OCI-LY7 (cell line): ENCODE results near the gene TPO. TPM values are rescaled to one million over a fixed set of nuclear protein-coding genes. Genes with fewer than 3 reads are reported as not detected.

Experiments
- BruUV-seq: library from RNA; stranded (reverse); fragments of 400-500 nt; replicated peaks from 2 replicates; lab custom pipeline; 2021; lab: Mats Ljungman, UMichigan
- CTCF ChIA-PET: fragments of 300-600 bp; sonication (Branson Sonifier 250); formaldehyde crosslinking; loops from one replicate; lab custom pipeline; 2022; ENCODE audit warnings: antibody characterized with exemption; ENCODE audit not compliant: unreplicated experiment; lab: Charles Lee
- POLR2A ChIA-PET: fragments of 300-600 bp; sonication (Branson Sonifier 250); formaldehyde crosslinking; loops from one replicate; lab custom pipeline; 2022; ENCODE audit warnings: antibody characterized with exemption; lab: Charles Lee
- DNase-seq: peaks from one replicate; pipeline ENCODE4 v3.0.0-alpha.2; 2015; ENCODE audit warnings: low spot score
- H2AFZ ChIP-seq: fragments of 200-600 bp; sonication (generic), shearing (Covaris generic); 2 replicates; pipeline ENCODE4 v1.6.1; 2014; ENCODE audit warnings: mild to moderate bottlenecking, antibody characterized with exemption, low read length, moderate library complexity
- H3K27ac ChIP-seq: fragments of 200-600 bp; sonication (generic); 2 replicates; pipeline ENCODE4 v1.5.1; 2014; ENCODE audit warnings: mixed run types, low read depth, mild to moderate bottlenecking, moderate library complexity, low read length, inconsistent platforms; ENCODE audit not compliant: poor library complexity, severe bottlenecking
- H3K36me3 ChIP-seq: fragments of 200-600 bp; sonication (generic); 2 replicates; pipeline ENCODE4 v1.6.1; 2014; ENCODE audit warnings: mild to moderate bottlenecking, antibody characterized with exemption, low read length, moderate library complexity, mixed read lengths; ENCODE audit not compliant: insufficient read depth
- H3K4me1 ChIP-seq: fragments of 200-600 bp; sonication (generic); 2 replicates; pipeline ENCODE4 v1.5.1; 2014; ENCODE audit warnings: mild to moderate bottlenecking, low read length; ENCODE audit not compliant: insufficient read depth, poor library complexity, severe bottlenecking
- H3K4me2 ChIP-seq: fragments of 200-600 bp; sonication (generic); 2 replicates; pipeline ENCODE4 v1.6.1; 2014; ENCODE audit warnings: mild to moderate bottlenecking, low read length
- H3K4me3 ChIP-seq: fragments of 200-600 bp; sonication (generic); 2 replicates; pipeline ENCODE4 v1.5.1; 2014; ENCODE audit warnings: mild to moderate bottlenecking, low read depth, low read length; ENCODE audit not compliant: poor library complexity, severe bottlenecking
- H3K79me2 ChIP-seq: fragments of 200-600 bp; sonication (generic); 2 replicates; pipeline ENCODE4 v1.6.1; 2016; ENCODE audit warnings: low read depth, mild to moderate bottlenecking, low read length, moderate library complexity, mixed read lengths; ENCODE audit not compliant: insufficient read depth
- H3K9me2 ChIP-seq: fragments of 200-600 bp; sonication (generic); 2 replicates; pipeline ENCODE4 v1.6.1; 2016; ENCODE audit warnings: mild to moderate bottlenecking, low read length, mixed read lengths; ENCODE audit not compliant: insufficient read depth
- H3K9me3 ChIP-seq: fragments of 200-600 bp; sonication (generic); 2 replicates; pipeline ENCODE4 v1.6.1; 2014; ENCODE audit warnings: mild to moderate bottlenecking, mixed run types, low read length, mixed read lengths
- H4K20me1 ChIP-seq: fragments of 200-600 bp; sonication (generic); 2 replicates; pipeline ENCODE4 v1.6.1; 2014; ENCODE audit warnings: mild to moderate bottlenecking, antibody characterized with exemption, low read length, moderate library complexity, mixed read lengths; ENCODE audit not compliant: insufficient read depth
- EZH2phosphoT487 ChIP-seq: fragments of 200-600 bp; sonication (generic); IDR thresholded peaks from 2 replicates; pipeline ENCODE4 v1.6.1; 2018; ENCODE audit warnings: low read depth, borderline replicate concordance, mild to moderate bottlenecking, mixed run types, antibody characterized with exemption, low read length, moderate library complexity, mixed read lengths
- intact Hi-C: fragments of 100-400 bp; cut with micrococcal nuclease; formaldehyde crosslinking; loops from one replicate; pipeline ENCODE4 v1.10.0; 2022; ENCODE audit not compliant: unreplicated experiment
- total RNA-seq, 2 experiments: library from RNA; depleted of rRNA in 1 of 2; stranded (reverse); fragments of >200 nt in 1 of 2; shearing (Covaris generic) in 1 of 2; gene quantifications; 2 replicates each; pipeline ENCODE4 v1.2.3, GENCODE V29; 2014 to 2022
- TF ChIP-seq, protein P1 (sequence below): fragments of 200-600 bp; sonication (generic); conservative IDR thresholded peaks from 2 replicates; pipeline ENCODE4 v1.5.1; 2014; ENCODE audit warnings: mild to moderate bottlenecking, antibody characterized with exemption, low read length, moderate library complexity, mixed read lengths

The TPO gene
- total RNA-seq, 2 experiments from 2014 or later: not detected

DNA sequence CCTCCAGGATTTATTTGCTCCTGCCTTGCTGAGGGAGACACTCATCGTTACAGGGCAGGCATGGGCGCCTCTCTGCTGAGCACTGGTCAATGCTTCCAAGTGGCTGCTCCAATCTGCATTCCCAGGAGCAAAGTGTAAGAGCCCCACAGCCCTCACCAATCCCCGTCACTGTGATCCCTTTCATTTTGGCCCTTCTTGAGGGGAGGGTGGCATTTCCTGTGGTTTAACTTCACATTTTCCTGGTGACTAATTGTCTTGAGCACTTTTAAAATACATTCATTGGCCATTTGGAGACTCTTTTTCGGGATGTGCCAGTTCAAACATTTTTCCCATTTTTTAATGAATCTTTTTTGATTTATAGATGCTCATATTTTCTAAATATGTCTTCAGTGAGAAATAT is 33.0 kb downstream of the TPO start:
- Histone ChIP-seq H3K79me2 (no peaks in the 10 kb centered on the region), H3K9me2 (no peaks in the 10 kb centered on the region), H3K9me3 (no peaks in the 10 kb centered on the region), H3K4me2 (no peak overlapping the region), H3K4me1 (no peaks in the 10 kb centered on the region), H3K27ac (no peak overlapping the region), H3K36me3 (no peaks in the 10 kb centered on the region), H2AFZ (no peak overlapping the region), H4K20me1 (no peaks in the 10 kb centered on the region), H3K4me3 (no peak overlapping the region)
- ChIA-PET CTCF (no interaction called here), POLR2A (no interaction called here)
- intact Hi-C loops: no loop called here
- no TSS peak for BruUV-seq
- DNase-seq: no peak
- TF ChIP-seq EZH2phosphoT487: no peak
- TF ChIP-seq, protein P1, sequence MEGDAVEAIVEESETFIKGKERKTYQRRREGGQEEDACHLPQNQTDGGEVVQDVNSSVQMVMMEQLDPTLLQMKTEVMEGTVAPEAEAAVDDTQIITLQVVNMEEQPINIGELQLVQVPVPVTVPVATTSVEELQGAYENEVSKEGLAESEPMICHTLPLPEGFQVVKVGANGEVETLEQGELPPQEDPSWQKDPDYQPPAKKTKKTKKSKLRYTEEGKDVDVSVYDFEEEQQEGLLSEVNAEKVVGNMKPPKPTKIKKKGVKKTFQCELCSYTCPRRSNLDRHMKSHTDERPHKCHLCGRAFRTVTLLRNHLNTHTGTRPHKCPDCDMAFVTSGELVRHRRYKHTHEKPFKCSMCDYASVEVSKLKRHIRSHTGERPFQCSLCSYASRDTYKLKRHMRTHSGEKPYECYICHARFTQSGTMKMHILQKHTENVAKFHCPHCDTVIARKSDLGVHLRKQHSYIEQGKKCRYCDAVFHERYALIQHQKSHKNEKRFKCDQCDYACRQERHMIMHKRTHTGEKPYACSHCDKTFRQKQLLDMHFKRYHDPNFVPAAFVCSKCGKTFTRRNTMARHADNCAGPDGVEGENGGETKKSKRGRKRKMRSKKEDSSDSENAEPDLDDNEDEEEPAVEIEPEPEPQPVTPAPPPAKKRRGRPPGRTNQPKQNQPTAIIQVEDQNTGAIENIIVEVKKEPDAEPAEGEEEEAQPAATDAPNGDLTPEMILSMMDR: no peak

DNA sequence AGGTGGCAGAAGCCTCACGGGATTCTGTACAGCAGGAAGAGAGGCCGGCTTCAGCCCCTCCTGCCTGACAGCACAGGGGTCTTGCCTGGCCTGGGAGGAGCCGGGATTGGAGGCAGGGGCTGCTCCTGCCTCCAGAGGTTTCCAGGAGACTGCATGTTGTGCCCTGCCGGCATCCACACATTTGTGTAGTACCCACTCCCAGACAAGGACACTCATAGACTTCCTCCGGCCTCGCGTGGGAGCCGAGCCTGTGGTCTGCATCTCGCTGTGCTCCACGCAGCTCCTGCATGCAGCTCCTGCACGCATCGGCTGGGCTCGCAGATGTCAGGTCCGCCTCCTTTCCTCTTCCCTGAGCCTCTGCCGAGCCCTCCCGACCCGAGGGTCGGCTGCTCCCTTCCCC is 34.7 kb downstream of the TPO start:
- ChIA-PET CTCF (no interaction called here), POLR2A (no interaction called here)
- Histone ChIP-seq H3K9me2 (no peaks in the 10 kb centered on the region), H3K4me1 (no peaks in the 10 kb centered on the region), H4K20me1 (no peaks in the 10 kb centered on the region), H3K79me2 (no peaks in the 10 kb centered on the region), H3K4me2 (no peak overlapping the region), H3K4me3 (no peak overlapping the region), H3K9me3 (no peaks in the 10 kb centered on the region), H2AFZ (no peak overlapping the region), H3K36me3 (no peaks in the 10 kb centered on the region), H3K27ac (no peak overlapping the region)
- intact Hi-C loops: no loop called here
- TF ChIP-seq EZH2phosphoT487: no peak
- TF ChIP-seq, protein P1: no peak
- DNase-seq: no peak
- no TSS peak for BruUV-seq

DNA sequence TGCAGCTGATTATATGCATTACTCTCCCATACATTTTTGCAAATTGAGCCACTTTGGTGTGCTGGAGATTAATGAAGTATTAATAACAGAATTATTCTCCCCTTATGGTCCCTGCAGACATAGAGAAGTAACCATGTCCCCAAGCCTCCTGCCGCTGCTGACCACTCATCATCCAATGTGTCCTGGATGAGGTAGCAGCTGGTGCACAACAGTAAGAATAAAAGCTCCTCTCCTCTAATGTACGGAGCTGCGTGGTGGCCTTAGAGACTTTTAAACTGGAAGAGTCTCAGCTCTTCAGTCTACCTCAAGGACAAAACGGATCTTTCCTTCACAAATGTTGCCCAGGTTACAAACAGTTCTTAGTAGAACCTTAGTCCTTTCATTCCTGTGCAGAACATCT is 37.7 kb downstream of the TPO start:
- Histone ChIP-seq H3K9me2 (no peaks in the 10 kb centered on the region), H3K4me3 (no peak overlapping the region), H3K9me3 (no peaks in the 10 kb centered on the region), H3K36me3 (no peaks in the 10 kb centered on the region), H2AFZ (no peak overlapping the region), H3K79me2 (no peaks in the 10 kb centered on the region), H3K27ac (no peak overlapping the region), H3K4me1 (no peaks in the 10 kb centered on the region), H3K4me2 (no peak overlapping the region), H4K20me1 (no peaks in the 10 kb centered on the region)
- TF ChIP-seq, protein P1: no peak
- no peak for TF ChIP-seq EZH2phosphoT487
- ChIA-PET POLR2A (interaction anchor here (0.5 kb wide), 1 partner anchor 254 kb away, joined by 3 read pairs; no protein-coding TSS in a partner anchor), CTCF (no interaction called here)
- BruUV-seq: no TSS peak
- no peak for DNase-seq
- intact Hi-C loops: loop anchor here (10.0 kb wide), 1 partner anchor 464 kb away; no protein-coding TSS in a partner anchor
